ENCODE measurements around the gene PET100. TPM values are rescaled to one million over a fixed set of nuclear protein-coding genes. Genes with fewer than 3 reads are reported as not detected.

Gene PET100
- total RNA-seq, 1 experiment from 2014 or later: 129 TPM

DNA sequence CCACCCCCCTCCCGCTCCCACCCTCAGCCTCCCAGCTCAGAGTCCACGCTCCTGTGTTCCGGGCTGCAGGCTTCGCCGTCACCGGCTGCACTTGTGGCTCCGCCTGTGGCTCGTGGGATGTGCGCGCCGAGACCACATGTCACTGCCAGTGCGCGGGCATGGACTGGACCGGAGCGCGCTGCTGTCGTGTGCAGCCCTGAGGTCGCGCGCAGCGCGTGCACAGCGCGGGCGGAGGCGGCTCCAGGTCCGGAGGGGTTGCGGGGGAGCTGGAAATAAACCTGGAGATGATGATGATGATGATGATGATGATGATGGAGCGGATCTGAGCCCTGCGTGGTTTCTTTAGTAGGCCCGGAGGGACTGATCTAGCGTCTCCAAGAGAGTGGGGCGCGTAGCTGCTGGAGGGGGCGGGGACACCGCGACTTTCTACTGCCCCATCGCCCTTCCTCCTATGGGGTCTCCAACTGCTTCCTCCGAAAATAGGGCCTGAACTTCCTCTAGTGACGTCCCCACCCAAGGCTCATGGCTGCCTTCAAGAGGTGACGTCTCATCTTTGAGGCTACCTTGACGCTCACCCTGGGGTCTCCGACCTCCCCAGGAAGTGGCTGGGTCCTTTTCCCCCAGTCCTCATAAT, 40.7 kb downstream of the PET100 start:
- POLR2A ChIA-PET (ENCODE audit: low non-redundant PET): no interaction called here
- Histone ChIP-seq H3K36me3 (ENCODE audit: insufficient read depth, low read length, poor library complexity, severe bottlenecking) (no peaks in the 10 kb centered on the region), H3K4me1 (ENCODE audit: insufficient read depth, low read length, poor library complexity, severe bottlenecking) (peaks cover 3% of the 10 kb centered on the region), H3K27me3 (replicated peaks; ENCODE audit: insufficient read depth, low read depth, low read length, poor library complexity) (no peaks in the 10 kb centered on the region), H3K4me3 (ENCODE audit: low read depth, low read length, poor library complexity, severe bottlenecking) (peak overlapping the region; percentile 34), H3K27ac (ENCODE audit: low read depth, low read length, poor library complexity, severe bottlenecking) (no peak overlapping the region), H3K9me3 (ENCODE audit: low read depth, low read length, poor library complexity, severe bottlenecking) (no peaks in the 10 kb centered on the region)
- intact Hi-C loops (cut with micrococcal nuclease; ENCODE audit: unreplicated experiment): no loop called here
- CTCF ChIA-PET: no interaction called here
- no peak for TF ChIP-seq EZH2 (IDR thresholded peaks at IDR 0.05; ENCODE audit: borderline replicate concordance, low read depth, low read length, poor library complexity, severe bottlenecking)
- TF ChIP-seq, protein P1, sequence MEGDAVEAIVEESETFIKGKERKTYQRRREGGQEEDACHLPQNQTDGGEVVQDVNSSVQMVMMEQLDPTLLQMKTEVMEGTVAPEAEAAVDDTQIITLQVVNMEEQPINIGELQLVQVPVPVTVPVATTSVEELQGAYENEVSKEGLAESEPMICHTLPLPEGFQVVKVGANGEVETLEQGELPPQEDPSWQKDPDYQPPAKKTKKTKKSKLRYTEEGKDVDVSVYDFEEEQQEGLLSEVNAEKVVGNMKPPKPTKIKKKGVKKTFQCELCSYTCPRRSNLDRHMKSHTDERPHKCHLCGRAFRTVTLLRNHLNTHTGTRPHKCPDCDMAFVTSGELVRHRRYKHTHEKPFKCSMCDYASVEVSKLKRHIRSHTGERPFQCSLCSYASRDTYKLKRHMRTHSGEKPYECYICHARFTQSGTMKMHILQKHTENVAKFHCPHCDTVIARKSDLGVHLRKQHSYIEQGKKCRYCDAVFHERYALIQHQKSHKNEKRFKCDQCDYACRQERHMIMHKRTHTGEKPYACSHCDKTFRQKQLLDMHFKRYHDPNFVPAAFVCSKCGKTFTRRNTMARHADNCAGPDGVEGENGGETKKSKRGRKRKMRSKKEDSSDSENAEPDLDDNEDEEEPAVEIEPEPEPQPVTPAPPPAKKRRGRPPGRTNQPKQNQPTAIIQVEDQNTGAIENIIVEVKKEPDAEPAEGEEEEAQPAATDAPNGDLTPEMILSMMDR (conservative IDR thresholded peaks at IDR 0.05; ENCODE audit: low read depth, low read length): no peak
- BruUV-seq (replicated peaks): no TSS peak
- DNase-seq (ENCODE audit: low spot score): peak; percentile 35

DNA sequence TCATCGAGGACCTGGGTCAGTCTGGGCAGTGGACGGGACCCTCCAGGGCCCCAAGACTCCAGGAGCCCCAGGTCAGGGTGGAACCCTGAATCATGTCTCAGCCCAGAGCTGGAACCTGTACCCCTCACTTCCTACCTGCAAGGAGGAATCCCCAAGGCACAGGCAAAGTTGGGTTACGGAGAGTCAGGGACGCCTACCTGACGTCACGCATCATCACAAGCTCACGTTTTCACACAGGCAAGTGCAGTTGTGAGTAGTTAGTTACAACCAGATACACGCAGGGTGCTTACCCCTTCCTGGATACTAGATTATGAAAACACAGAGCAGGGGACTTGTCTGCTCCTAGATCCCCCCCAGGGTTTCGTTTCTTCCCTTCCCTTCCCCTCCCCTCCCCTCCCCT, 41.2 kb downstream of the PET100 start:
- no TSS peak for BruUV-seq (replicated peaks)
- Histone ChIP-seq H3K9me3 (ENCODE audit: low read depth, low read length, poor library complexity, severe bottlenecking) (no peaks in the 10 kb centered on the region), H3K36me3 (ENCODE audit: insufficient read depth, low read length, poor library complexity, severe bottlenecking) (no peaks in the 10 kb centered on the region), H3K4me1 (ENCODE audit: insufficient read depth, low read length, poor library complexity, severe bottlenecking) (peaks cover 3% of the 10 kb centered on the region), H3K4me3 (ENCODE audit: low read depth, low read length, poor library complexity, severe bottlenecking) (no peak overlapping the region), H3K27me3 (replicated peaks; ENCODE audit: insufficient read depth, low read depth, low read length, poor library complexity) (no peaks in the 10 kb centered on the region), H3K27ac (ENCODE audit: low read depth, low read length, poor library complexity, severe bottlenecking) (no peak overlapping the region)
- no peak for DNase-seq (ENCODE audit: low spot score)
- ChIA-PET CTCF (no interaction called here), POLR2A (ENCODE audit: low non-redundant PET) (no interaction called here)
- intact Hi-C loops (cut with micrococcal nuclease; ENCODE audit: unreplicated experiment): no loop called here
- TF ChIP-seq, protein P1 (conservative IDR thresholded peaks at IDR 0.05; ENCODE audit: low read depth, low read length): no peak
- no peak for TF ChIP-seq EZH2 (IDR thresholded peaks at IDR 0.05; ENCODE audit: borderline replicate concordance, low read depth, low read length, poor library complexity, severe bottlenecking)

DNA sequence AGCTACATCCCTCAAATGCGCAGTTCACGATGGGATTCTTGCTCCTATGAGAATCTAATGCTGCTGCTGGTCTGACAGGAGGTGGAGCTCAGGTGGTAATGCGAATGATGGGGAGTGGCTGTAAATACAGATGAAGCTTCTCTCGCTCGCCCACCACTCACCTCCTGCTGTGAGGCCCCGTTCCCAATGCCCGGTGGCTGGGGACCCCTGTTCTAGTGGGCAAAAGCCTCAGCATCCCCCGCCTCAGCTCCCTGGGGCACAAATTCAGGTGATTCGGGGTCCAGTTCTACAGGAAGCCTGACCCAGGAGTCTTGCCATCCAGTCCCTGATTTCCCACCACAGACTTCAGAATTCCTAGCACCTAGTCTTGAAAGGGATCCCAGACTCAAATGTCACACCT, 42.9 kb downstream of the PET100 start:
- no TSS peak for BruUV-seq (replicated peaks)
- ChIA-PET CTCF (no interaction called here), POLR2A (ENCODE audit: low non-redundant PET) (no interaction called here)
- no peaks in the 10 kb centered on the region for H3K27me3 ChIP-seq (replicated peaks; ENCODE audit: insufficient read depth, low read depth, low read length, poor library complexity)
- H3K36me3 ChIP-seq (ENCODE audit: insufficient read depth, low read length, poor library complexity, severe bottlenecking): no peaks in the 10 kb centered on the region
- H3K4me1 ChIP-seq (ENCODE audit: insufficient read depth, low read length, poor library complexity, severe bottlenecking): peaks cover 12% of the 10 kb centered on the region
- TF ChIP-seq, protein P1 (conservative IDR thresholded peaks at IDR 0.05; ENCODE audit: low read depth, low read length): no peak
- TF ChIP-seq EZH2 (IDR thresholded peaks at IDR 0.05; ENCODE audit: borderline replicate concordance, low read depth, low read length, poor library complexity, severe bottlenecking): no peak
- intact Hi-C loops (cut with micrococcal nuclease; ENCODE audit: unreplicated experiment): no loop called here
- no peak overlapping the region for H3K4me3 ChIP-seq (ENCODE audit: low read depth, low read length, poor library complexity, severe bottlenecking)
- H3K27ac ChIP-seq (ENCODE audit: low read depth, low read length, poor library complexity, severe bottlenecking): no peak overlapping the region
- H3K9me3 ChIP-seq (ENCODE audit: low read depth, low read length, poor library complexity, severe bottlenecking): no peaks in the 10 kb centered on the region
- DNase-seq (ENCODE audit: low spot score): no peak
